ENCODE results near the gene VRK1.
"Not testable (repeated sequence)": the region's sequence is repeated elsewhere in the genome, so short reads cannot be mapped to it uniquely, and the experiment has no call there.

The VRK1 gene

DNA sequence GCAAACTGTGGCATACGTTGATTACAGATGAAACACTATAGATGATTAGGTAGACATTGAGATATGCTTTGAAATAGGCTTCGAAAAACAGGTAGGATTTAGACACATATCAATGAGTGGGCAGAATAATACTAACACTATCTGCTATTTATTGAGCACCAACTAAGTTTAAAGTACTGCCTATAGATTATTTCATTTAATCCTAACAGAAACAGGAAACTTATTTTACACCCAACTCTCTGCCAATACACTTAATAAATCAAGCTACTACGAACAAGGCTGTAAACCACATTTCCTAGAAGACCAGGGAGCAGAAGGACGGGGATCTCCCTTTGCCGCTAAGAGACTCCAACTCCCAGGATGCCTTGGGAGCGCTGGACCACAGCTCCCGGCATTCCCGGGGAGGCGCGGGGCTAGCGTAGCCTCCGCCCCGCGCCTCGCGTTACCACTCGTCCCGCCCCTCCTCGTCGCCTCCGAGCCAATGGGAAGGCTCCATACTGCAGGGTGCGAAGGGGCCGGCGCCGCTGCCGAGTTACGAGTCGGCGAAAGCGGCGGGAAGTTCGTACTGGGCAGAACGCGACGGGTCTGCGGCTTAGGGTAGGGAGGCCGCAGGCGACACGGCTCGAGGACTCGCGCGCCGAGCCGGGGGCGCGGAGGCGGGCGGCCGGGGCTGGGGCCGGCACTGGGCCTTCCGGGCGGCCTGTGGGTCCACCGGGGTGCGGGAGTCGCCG is at the start of gene VRK1:
TSS of gene VRK1 (plus strand) at position 532 of the 731 bp plus-strand sequence. CDS start 36,090 bp downstream, outside the sequence.
- peak; percentile 97 for DNase-seq

GRCh38 chr14:96747608-96748007 is 49.6 kb upstream of the VRK1 start:
- DNase-seq: no peak

- DNase-seq: peak; percentile 43
Observed at GRCh38 chr14:96748362-96748761, 48.8 kb upstream of the VRK1 start.

DNA sequence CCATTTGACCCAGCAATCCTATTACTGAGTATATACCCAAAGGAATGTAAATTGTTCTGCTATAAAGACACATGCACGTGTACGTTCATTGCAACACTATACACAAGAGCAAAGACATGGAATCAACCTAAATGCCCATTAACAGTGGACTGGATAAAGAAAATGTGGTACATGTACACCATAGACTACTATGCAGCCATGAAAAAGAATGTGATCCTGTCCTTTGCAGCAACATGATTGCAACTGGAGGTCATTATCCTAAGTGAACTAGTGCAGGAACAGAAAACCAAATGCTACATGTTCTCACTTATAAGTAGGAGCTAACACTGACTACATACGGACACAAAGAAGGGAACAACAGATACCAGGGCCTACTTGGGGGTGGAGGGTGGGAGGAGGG is 45.7 kb upstream of the VRK1 start:
- no peak for DNase-seq

DNA sequence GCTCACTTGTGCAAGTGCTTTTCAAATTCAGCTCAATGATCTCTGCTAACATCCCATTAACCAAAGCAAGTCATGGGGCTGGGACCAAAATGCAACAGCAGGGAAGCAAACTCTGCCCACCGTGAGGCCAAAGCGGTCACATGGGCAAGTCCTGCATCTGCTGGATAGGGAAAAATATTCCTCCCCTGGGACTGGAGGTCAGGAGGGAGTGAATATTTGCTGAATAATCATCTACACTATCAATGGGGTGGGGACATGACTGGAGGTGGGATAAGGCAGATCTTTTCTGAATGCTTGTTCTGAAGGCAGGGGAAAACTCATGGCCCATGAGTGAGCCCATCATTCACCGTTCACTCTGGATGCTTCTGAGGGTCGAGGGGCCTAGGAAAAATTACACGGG is 45.1 kb upstream of the VRK1 start:
- DNase-seq: no peak

- DNase-seq: no peak
Observed at GRCh38 chr14:96752594-96752993, 44.6 kb upstream of the VRK1 start.

DNA sequence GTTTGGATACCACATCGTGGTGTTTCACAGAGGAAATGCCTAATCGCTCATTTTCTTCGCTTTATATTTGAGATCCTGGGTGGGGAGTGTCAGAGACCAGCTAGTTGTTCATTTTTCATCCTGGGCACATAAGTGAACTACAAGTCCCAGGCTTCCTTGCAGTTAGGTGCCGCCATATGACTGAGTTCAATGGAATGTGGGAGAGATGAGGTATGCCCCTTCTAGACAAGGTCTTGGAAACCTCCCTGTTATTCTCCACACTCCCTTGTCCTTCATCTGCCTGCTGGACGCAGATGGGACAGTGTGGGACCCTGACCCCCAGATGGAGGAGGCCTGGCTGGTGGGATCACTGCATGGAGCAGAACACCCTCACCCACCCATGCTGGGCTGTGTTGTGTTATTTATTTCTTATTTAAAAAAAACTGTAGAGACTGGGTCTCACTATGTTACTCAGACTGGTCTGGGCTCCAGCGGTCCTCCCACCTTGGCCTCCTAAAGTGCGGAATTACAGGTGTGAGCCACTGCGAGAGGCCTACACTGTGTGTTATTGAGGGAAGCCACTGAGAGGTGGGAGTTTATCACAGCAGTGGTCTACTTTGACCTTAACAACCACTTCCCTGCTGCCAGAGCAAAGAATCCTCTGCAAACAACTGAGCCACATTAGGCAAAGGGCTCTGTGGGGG is 42.9 kb upstream of the VRK1 start:
- DNase-seq: no peak

GRCh38 chr14:96754845-96755184 is 42.4 kb upstream of the VRK1 start:
- DNase-seq: no peak

DNA sequence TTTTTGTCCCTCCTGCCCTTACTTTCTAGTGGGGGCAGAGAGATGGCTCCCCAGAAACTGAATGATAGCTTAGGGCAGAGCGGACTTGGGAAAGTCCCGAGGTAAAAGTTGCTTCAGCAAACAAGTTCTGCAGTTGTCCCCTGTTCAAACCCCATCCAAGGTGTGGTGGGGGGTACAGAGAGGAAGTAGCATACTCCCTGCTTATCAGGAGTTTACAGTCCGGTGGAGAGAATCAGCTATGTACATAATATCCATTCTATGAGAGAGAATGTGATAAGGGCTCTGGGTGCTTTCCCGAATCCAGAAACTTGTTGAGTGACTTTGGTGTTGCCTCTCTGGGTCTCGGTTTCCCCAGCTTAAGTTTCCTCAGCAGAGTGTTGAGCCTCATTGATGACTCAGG is 40.4 kb upstream of the VRK1 start:
- DNase-seq: no peak

DNA sequence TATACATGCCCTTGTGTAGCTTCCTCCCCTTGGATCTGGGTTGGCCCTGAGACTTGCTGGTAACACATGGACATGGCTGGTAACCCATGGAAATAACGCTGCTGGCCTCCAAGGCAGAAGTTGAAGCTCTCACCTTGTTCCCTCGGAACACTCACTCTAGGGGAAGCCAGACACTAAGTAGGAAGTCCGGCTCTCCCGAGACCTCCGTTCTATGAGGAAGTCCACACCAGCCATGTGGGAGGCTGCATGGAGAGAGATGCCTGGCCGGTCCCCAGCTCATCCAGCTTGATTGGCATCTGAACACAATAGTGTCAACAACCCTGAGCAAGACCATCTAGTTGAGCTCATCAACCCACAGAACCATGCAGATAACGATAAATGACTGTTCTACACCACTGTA is 39.7 kb upstream of the VRK1 start:
- DNase-seq: no peak

DNA sequence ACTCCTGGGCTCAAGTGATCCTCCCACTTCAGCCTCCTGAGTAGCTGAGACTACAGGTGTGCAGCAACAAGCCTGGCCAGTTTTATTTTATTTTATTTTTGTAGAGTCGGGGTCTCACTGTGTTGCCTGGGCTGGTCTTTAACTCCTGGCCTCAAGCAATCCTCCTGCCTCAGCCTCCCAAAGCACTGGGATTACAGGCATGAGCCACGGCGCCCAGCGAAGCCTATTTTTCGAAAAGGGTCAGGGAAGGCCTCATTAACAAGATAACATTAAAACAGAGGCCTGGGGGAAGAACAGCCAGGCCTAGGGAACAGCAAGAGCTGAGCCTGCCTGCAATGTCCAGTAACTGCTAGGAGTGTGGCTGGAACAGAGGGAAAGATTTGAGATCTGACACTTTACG is 36.1 kb upstream of the VRK1 start:
- no peak for DNase-seq

DNA sequence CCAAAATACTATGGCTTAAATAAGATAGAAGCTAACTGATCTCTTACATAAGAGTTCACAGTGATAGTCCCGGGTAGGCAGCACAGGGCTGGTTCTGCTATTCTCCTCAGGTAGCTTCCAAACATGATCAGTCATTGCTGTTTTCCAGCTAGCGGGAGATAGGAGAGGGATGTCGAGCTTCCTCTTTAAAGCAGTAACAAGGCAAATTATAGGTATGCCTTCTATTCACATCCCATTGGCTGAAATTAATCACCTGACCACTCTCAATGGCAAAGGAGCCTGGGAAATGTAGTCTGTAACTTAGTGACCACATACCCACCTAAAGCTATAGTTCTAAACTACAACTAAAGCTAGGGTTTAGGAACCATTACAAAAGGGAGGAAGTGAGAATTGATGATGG is 34.5 kb upstream of the VRK1 start:
- DNase-seq: no peak

- DNase-seq: no peak
Observed at GRCh38 chr14:96764012-96764411, 33.2 kb upstream of the VRK1 start.

- not testable (repeated sequence) for DNase-seq
Observed at GRCh38 chr14:96765205-96765604, 32.0 kb upstream of the VRK1 start.

- no peak for DNase-seq
Observed at GRCh38 chr14:96772929-96773328, 24.3 kb upstream of the VRK1 start.

- DNase-seq: no peak
Observed at GRCh38 chr14:96776791-96777190, 20.4 kb upstream of the VRK1 start.

DNA sequence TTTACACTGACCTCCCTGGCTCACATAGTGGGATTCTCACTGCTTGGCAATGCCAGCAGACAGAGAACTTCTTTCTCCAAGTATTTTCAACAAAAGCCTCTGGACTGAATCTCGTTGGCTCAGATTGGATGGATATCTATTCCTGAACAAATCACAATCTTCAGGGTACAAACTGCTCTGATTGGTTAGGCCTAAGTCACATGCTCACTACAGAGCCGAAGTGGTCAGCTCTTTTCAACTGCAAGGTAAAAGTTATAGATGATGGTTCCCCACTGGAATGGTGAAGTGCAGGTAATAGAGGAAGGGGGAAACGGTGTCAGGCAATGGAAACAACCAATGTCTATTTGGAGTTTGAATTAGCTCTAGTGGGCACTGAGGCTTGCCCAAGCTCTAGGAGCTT is 16.7 kb upstream of the VRK1 start:
- DNase-seq: no peak

DNA sequence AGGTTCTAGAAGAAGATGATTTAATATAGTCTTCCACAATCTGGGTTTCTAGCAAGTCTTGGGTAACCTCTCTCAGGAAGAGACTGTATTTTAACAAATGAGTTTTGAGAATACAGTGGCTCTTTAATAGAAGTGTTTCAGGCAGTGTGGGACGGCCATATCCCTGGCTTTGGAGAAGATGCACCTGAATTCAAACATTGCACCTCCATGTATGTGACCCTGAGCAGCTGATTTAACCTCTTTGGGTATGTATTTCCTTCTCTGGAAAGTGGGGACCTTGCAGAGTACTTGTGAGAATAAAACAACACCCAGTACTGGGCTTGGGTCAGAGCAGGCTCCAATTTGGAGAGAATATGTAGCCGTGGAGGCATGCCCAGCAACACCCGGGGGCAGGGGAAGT is 15.8 kb upstream of the VRK1 start:
- DNase-seq: no peak

DNA sequence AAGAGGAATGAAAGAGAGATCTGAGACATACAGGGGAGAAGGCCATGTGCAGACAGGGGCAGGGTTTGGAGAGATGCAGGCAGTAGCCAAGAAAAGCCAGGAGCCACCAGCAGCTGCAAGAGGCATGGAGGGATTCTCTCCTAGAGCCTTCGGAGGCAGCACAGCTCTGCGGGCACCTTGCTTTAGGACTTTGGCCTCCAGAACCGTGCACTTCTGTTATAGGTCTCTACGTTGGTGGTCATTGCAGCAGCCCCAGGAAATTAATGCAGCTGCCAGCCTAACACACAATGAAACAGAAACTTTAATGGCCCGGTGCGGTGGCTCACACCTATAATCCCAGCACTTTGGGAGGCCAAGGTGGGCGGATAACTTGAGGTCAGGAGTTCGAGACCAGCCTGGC is 14.7 kb upstream of the VRK1 start:
- no peak for DNase-seq

- no peak for DNase-seq
Observed at GRCh38 chr14:96783043-96783914, 13.9 kb upstream of the VRK1 start.

DNA sequence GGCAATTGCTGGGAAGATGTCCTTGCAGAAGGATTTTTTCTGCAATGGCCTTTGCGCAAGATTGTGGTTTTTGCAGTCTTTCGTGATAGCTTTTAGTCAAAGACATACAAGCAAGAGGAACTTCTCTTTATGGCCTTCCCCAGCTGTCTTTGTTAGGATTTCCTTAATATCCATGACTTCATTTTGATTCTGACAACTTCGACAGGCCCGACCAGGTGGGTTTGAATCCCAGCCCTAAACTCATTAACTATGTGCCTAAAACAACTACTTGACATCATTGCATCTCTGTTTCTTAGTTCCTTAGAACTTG is 13.3 kb upstream of the VRK1 start:
- DNase-seq: no peak

- DNase-seq: no peak
Observed at GRCh38 chr14:96790186-96790585, 7.0 kb upstream of the VRK1 start.

- no peak for DNase-seq
Observed at GRCh38 chr14:96790706-96791105, 6.5 kb upstream of the VRK1 start.

GRCh38 chr14:96792003-96792402 is 5.2 kb upstream of the VRK1 start:
- no peak for DNase-seq
